GM19463 (cell line): Measurements from ENCODE around the gene RBP3.
"Not testable (repeated sequence)": the region's sequence is repeated elsewhere in the genome, so short reads cannot be mapped to it uniquely, and the experiment has no call there.

Source experiments
- ATAC-seq: cut with Tn5 transposase; IDR thresholded peaks from one replicate; pipeline ENCODE4 v1.9.1; 2021; ENCODE audit warnings: mild to moderate bottlenecking, moderate library complexity; ENCODE audit not compliant: unreplicated experiment

Gene RBP3

DNA sequence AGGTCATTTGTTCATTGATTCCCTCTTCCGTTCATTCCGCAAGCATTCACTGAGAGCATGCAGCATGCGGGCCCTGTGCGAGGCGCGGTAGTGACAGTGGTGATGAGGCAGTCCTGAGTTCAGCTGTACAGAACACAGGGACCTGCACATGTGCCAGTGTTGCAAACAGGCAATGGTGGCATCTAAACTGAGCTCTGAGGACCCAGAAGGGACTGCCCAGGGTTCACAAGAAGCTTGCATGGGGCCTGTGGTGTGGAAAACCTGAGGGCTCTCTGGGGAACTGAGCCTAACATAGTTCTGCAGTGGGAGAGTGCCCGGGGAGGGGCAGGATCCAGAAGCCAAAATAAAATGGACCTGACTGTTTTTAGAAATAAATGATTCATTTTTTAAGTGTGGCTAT, 22.7 kb downstream of the RBP3 start:
- ATAC-seq, result no peak

- ATAC-seq, result no peak
These were observed 23.7 kb downstream of the RBP3 start for GRCh38 chr10:47371629-47372485.

GRCh38 chr10:47372726-47373125, 24.6 kb downstream of the RBP3 start:
- no peak for ATAC-seq

DNA sequence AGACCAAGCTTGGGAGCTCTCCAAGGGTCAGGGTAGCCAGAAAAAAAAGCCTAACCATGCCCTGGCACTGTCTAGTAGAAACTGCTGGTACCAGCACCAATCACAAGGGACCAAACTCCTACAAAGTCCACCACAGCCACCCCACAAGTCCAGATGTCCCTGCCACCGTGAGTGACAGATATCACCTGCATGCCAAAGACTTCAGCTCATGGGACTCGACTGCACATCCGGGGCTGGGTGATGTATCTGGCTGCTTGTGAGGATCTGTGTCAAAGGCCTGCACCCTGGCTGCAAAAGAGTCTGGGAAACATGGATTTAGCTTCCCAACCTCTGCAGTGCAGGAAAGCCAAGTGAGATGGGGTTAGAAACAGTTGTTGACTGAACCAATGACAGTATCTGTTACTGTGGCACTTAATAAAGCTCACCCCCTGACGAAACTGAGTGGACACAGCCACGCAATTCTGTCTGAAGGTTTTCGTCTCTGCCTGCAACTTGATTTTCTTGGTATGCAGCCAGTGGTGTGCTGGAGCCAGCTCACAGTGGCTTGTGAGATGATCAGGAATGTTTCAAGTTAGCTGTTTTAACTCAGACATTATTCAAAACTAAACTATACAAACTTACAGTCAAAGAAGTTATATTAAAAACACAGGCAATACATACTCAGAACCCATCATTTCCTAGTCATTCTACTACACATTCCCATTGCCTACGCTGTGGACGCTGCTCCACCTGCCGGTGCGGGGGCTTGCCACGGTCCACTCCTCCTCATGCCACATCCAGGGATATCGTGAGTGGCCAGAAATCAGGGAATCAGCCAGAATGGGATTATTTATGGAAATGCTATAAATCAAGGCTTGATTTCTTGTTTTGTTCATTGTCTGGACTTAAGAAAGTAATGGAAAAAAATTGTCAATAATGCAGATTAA, 26.7 kb downstream of the RBP3 start:
- ATAC-seq, result no peak

DNA sequence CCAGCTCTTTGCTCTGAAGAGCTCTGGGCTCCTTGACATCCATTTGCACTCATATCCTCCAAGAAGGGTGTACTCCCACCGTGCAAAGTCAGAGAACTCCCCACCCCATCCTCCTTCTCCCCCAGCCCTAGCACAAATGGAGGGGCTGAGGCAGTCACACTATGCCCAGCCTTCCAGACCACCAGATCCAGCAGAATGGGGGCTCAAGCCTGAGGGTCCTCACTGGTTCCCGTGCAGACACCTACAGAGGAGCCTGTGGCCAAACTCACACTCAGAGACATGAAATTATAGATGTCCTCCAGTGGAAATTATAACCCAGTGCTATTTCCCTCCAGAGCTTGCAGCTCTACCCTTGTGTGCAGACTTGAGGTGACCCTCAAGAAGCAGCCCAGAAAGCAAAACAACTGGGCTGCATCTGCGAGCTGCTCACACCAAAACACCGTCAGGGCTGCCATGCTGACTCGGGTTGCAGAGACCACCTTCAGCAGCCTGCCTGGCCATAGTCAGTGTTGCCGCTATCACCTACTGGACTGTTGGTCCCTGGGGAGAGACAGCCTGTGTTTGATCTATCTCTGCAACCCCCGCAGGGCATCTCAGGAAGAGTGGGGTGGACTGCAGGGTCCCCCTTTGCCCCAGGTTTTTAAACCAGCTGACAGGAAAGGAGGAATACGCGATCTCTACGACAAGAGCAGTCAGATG, 28.5 kb downstream of the RBP3 start:
- no peak for ATAC-seq

GRCh38 chr10:47378183-47378510, 30.0 kb downstream of the RBP3 start:
- ATAC-seq, result no peak

GRCh38 chr10:47378606-47379444, 30.7 kb downstream of the RBP3 start:
- no peak for ATAC-seq

- no peak for ATAC-seq
These were observed 31.3 kb downstream of the RBP3 start for GRCh38 chr10:47379445-47379785.

DNA sequence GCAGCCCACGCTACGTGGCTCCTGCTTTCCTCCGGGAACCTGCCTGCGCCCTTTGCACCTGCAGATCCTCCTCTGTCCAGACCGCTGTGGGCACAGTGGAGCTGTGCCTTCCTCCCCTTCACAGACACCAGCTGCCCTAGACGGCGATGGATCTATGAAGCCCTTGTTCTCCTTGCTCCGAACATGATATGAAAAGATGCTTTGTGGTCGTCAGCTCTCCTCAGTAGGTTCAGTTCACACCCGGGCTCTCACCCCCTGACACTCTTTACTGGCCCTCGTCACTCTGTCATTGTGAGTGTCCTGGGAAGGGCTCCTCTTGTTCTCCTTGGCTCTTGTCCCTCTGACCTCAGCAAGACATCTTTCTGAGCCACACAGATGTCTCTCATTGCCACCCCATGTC, 31.7 kb downstream of the RBP3 start:
- no peak for ATAC-seq

DNA sequence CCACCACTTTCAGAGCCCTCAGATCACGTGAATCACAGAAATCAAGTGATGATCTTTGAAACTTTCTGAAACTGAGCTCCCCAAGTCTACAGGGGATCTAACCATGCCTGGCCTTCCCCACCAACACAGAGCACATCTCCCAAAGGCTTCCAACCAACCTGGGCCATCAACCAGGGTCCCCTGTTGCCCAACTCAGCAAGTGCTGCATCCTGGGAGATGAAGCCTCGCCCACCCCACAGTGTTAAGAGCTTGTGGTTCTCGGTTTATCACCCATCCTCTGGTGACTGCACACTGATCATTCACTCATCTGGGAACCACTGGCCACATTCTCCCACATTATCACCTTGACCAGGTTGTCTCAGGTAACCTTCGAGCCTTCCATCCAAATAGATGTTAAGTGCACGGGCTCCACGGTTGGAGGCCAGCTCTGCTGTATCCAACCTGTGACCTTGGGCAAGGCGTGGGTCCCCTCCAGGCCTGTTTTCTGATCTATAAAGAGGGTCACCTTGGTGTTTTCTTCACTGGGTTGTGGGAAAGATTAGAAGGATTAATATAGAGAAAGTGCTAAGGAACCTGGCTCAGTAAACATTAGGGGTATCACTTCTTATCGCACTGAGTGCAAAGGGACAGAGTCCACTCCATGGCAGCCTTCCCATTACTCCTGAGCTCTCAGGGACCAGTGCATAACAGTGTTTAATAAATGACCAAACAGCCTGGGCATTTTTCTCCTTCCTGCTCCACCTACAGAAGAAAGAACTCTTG, 32.4 kb downstream of the RBP3 start:
- ATAC-seq, result no peak

GRCh38 chr10:47381103-47381395, 32.9 kb downstream of the RBP3 start:
- ATAC-seq, result no peak

DNA sequence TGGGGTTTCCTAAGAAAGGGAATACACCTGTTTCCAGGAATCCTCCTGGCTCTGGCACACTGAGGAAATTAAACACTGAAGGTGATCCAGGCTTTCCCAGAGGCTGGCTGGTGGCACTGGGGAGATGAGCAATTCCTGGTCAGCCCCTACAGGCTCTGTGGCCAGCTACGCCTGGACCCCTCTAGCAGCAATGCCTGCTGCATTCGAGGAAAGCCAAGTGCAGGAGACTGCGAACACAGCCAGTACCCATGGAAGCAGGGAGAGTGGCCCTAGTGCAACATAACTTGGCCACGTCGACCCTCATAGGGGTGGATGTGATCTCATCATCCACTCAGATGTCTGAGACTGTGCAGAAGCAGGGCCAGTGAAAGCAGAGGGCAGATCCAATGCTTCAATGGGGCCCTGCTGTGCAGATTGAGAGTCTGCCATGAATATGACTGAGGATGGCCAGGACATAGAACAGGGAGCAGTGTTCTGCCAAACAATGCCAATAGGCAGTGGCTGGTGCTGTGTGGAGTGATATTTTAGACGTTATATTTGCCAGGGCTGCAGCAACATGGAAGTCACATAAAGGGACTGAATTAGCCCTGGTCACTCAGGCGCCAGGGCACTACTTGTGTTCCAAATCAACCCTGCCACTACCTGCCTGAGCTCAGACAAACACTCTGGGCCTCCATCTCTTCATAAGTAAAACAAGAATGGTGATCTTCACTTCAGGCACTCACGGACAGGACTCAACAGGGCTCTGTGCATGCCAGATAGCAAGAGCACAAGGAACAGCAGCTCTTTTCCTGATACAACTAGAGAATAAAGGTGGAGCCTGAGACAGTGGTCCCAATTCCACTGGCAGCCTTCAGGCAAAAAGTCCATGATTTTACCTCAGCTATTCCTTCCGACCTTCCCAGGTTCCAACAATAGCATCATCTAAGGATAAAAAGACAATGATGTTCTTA, 33.5 kb downstream of the RBP3 start:
- no peak for ATAC-seq

- ATAC-seq, result no peak
These were observed 35.3 kb downstream of the RBP3 start for GRCh38 chr10:47383261-47384147.

GRCh38 chr10:47384148-47384921, 36.2 kb downstream of the RBP3 start, which contains the start of gene ZNF488:
TSS of gene ZNF488 (minus strand) at chr10:47384293. CDS start at chr10:47368829, 15,464 bp downstream.
- ATAC-seq, result peak; percentile 94

DNA sequence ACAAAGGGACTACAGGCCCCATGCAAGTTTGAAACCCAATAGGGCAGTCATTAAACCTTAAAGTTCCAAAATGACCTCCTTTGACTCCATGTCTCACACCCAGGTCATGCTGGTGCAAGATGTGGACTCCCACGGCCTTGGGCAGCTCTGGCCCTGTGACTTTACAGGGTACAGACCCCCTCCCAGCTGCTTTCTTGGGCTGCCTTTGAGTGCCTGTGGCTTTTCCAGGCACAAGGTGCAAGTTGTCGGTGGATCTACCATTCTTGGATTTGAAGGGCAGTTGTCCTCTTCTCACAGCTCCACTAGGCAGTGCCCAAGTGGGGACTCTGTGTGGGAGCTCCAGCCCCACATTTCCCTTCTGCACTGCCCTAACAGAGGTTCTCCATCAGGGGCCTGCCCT, 37.9 kb downstream of the RBP3 start:
- not testable (repeated sequence) for ATAC-seq

GRCh38 chr10:47388879-47389278, 40.7 kb downstream of the RBP3 start:
- no peak for ATAC-seq

DNA sequence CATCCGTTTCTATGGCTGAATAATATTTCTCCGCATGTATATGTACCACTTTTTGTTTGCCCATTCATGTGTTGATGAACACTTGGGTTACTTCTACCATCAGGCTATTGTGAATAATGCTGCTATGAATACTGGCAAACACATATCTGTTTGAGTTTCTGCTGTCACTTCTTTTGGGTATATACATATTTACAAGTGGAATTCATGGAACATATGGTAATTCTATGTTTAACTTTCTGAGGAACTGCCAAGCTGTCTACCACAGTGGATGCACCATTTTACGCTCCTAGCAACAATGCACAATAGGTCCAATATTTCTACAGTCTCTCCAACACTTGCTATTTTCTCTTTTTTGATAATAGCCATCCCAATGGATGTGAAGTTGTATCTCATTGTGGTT, 41.5 kb downstream of the RBP3 start:
- ATAC-seq, result no peak
